Activated T-cell treated with anti-CD3 and anti-CD28 coated beads, Interleukin-2, amount 50 U/mL, for 48 hours (primary cell): ENCODE results near the gene CEBPZ.
"Not testable (repeated sequence)": the region's sequence is repeated elsewhere in the genome, so short reads cannot be mapped to it uniquely, and the experiment has no call there.

Source experiments
- DNase-seq, 2 experiments: peaks; one replicate each; pipeline ENCODE4 v3.0.0-alpha.2; 2020

CEBPZ gene

DNA sequence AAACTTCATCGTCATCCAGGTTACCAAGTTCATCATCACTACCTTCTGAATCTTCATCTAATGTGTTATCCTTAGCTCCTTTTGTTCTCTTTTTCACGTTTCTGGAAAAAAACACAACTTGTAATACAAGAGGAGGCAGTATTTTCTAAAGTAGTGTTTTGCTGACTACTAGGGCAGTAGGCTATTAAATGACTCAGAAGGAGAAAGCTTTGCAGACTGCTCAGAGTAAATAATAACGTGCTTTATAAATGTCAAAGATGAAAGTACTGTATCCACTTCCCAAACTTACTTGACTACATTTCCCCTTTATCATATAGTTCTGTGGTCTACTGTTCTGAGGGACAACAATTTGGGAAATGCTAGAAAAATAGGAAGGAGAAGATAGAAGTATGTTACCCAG is 19.5 kb downstream of the CEBPZ start:
- no peak for DNase-seq

DNA sequence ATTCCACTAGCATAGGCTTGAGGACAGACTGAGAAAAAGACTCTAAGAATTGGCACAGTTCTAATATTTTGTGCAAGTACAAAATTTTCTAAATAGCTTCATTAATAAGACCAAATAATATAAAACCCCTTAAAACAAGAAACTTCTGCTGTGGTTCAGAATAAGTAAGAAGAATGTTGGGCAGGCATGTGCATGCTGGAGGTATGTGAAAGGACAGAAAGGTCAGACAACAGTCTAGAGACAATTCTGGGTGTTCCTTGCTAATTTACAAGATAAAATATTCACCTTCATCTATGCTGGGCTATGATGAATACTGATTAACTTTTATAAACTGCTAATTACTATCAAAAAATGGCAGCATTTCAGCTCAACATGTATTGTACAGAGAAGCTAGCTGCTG is 20.2 kb downstream of the CEBPZ start:
- DNase-seq, result no peak

DNA sequence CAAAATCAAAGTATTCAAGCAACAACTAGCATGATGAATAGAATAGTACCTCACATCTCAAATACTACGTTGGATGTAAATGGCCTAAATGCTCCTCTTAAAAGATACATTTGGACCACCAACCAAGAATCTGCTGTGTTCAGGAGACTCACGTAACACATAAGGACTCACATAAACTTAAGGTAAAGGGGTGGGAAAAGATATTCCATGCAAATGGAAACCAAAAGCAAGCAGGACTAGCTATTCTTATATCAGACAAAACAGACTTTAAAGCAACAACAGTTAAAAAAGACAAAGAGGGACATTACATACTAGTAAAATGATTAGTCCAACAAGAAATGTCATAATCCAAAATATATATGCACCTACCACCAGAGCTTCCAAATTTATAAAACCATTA is 24.6 kb downstream of the CEBPZ start:
- DNase-seq, result not testable (repeated sequence)

DNA sequence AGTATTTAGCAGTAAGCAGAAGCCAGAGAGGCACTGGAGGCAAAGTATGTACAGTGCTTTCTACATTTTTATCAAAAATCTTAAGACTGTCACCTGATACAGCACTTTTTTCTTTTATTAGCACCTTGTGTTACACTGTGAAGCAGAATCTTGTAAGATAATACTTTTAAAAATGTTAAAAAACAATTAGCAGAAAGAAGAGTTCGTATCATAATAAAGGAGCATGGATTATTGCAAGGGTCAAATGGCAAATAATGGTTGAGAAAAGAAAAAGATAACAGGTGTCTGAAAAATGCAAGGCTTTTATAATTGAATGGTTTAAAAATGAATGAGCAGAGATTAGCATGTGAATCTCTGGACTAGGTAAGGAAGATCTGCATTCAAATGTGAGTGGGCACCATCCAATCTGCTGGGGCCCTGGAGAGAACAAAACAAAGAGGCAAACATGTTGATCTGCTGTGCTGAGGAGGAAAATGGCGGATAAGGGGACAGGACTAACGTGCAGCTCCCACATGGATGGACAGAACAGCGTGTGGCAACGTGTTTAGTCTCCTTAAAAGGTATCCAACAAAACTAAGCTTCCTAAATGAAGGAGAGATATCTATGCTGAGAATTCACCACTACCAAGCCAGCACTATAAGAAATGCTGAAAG is 25.6 kb downstream of the CEBPZ start:
- no peak for DNase-seq

DNA sequence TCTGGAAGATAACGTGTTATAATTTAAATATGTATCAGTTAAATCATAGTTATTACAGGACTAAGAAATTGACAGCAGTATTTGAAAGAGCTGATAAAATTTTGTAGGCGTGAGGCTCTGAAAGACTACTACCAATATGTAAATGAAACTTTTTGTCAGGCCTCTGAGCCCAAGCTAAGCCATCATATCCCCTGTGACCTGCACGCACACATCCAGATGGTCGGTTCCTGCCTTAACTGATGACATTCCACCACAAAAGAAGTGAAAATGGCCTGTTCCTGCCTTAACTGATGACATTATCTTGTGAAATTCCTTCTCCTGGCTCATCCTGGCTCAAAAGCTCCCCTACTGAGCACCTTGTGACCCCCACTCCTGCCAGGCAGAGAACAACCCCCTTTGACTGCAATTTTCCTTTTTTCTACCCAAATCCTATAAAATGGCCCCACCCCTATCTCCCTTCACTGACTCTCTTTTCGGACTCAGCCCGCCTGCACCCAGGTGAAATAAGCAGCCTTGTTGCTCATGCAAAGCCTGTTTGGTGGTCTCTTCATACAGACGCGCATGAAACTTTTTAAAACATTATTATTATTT is 26.2 kb downstream of the CEBPZ start:
- DNase-seq, result not testable (repeated sequence)

DNA sequence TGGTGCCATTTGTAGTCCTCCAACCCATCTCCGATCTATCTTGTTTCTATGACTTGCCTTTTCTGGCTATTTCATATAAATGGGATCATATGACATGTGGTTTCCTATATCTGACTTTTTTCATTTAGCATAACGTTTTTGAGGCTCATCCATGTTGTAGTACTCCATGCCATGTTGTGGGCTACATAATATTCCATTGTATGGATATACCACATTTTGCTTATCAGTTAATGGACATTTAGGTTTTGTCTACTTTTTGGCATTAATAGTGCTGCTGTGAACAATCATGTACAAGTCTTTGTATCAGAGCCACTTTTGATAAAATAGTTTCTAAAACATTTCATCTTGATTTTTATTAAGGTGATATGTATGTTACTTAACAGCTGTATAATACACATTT is 27.7 kb downstream of the CEBPZ start:
- DNase-seq, result no peak

DNA sequence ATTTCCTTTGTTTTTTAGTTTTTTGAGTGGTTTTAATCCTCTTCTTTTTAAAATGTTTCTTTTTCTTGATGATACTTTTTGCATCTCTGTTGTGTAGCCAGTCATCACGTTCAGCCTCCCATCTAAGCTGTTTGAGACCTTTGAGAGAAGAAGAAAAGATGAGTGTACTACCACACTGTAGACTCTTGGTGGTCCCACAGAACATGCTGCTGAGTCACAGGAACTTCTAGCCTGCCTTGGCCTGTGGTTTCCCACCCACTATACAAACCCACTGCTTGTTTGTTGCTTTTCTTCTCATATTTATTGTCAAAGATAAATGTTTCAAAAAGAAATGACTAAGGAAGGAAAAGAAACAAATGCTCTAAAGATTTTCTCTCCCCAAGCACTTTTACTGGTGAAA is 29.6 kb downstream of the CEBPZ start:
- peak; percentile 31 to 52 for DNase-seq

DNA sequence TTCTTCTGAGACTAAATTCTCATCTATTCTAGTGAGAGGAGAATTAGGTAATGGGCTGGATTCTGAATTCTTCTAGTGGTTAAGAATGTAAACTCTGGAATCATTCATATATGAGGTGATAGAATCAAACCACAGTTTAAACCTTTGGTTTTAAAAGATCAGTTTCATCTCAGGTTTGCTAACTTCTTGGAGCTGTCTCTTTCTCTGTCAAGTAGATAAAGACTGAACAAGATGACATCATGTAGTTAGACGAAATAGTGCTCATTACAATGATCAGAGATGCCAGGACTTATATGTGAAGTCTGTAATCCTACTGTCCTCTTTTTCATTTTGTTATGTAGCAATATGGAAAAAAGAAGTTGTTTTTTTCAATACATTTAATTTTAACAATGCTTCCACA is 30.2 kb downstream of the CEBPZ start:
- DNase-seq, result no peak

DNA sequence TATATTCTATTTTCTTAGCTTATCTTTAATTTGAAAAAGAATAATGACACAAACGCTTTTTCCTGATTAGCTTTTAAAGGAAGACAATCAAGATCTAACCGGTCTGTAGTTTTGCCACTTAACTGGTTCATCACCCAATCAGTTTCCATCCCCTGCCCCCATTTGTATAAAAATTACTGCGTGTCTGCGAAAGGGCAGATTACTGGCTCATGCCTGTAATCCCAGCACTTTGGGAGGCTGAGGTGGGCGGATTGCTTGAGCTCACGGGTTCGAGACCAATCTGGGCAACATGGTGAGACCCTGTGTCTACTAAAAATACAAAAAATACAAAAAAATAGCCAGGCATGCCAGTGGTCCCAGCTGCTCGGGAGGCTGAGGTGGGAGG is 32.7 kb downstream of the CEBPZ start:
- no peak for DNase-seq

DNA sequence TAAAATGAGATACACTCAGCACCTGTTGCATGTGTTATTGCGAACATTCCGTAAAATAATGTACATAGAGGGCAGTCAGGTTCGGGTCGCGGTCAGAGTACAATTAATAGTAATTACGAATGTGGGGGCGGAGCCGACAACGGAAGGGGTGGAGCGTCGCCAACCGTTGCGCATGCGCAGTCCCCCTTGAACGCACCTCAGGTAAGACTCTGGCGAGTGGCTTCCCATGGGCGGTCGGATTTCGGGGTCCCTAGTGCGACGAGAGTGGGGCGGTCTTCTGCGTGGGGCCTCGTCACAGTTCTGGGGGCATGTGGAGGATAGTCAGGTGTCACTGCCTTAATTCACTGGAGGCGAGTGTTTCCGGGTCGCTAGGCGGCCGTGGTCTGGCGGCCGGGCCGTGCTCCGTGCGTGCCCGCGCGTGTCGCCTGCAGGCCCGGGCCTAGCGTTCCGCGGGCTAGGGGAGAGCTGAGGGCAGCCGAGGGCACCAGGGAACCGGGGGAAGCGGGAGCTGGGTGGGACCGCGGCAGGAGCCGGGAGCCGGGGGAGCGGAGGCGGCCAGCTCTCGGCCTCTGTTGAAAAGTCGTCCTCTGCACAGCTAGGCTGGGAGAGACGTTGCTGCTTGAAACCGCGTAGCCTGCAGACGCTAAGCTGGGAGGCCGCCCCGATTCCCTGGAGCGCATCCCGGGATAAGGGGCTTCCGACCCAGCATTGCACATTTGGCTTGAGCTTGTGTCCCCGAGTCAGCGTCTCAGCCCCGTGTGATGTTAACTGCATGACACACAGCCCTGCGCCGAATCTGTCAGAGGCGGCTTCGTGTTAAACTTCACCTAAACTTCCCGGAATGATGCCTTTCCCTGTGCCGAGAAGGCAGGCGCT is 34.8 kb downstream of the CEBPZ start, which contains the start of gene CEBPZOS:
CEBPZOS (plus strand) TSS at position 177 of the 876 bp plus-strand sequence. CDS start 3,209 bp downstream, outside the sequence.
- peak; percentile 94 to 95 for DNase-seq

DNA sequence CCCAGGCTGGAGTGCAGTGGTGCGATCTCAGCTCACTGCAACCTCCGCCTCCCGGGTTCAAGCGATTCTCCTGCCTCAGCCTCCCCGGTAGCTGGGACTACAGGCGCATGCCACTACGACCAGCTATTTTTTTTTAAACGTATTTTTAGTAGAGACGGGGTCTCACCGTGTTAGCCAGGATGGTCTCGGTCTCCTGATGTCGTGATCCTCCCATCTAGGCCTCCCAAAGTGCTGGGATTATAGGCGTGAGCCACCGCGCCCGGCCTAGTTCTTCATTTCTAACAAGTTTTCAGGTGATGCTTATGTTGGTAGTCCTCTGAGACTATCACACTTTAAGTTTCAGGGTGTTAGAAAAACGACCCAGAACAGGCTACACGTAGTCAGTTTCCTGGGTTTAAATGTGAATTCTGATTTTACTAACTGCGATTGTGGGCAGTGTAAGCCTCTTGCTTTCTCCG is 35.5 kb downstream of the CEBPZ start:
- DNase-seq, result not testable (repeated sequence)

DNA sequence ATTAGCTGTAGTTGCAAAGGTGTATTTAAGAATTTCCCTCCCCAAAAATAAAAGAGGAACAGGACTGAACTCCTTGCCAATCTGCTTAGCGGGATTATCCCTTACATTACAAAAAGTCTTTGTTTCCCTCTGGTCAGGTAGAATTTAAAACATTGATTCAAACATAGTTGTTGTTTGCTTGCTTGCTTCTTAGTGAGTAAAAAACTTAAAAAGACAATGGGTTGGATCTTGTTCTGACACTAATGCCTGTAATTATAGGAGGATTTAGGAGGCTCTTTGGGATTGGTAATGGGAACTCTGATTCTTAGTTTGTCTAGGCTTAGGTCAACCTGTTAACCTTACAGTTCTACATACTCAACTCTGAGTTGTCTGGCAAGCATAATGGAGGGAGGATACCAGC is 38.8 kb downstream of the CEBPZ start:
- no peak for DNase-seq

DNA sequence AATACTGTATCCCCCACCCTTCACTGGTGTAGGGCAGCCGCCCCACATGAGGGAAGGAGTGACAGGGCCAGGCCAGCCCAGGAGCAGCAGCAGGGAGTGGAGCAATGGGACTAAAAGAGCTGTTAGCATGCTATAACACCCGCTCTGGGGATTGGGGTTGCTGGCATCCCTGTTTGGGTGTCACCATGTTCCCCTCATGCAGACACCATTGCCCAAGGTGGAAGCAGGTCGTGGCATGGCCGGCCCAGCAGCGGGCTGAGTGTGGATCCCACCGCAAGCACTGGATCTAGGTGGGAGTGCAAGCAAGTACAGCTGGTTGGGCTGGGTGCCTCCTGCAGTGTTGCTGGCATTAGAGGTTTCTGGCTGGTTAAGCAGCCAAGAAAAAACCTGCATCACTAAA is 39.6 kb downstream of the CEBPZ start:
- DNase-seq, result no peak

DNA sequence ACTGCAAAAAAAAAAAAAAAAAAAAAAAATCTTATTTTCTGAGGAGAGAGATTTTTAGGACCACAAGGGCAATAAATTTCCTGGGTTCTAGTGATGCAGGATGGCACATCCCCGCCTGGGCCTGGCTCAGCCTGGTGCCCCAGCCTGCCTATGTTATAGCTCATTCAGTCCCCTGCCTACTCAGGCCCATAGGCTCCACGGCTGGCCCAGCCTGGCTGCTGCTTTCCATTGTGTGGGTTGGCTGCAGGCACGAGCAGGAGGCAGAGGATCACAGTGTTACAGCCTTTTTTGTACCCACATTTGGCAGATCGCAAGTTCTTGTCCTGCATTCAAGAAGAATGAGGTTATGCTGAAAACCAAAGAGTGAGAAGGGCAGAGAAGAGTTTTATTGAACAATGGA is 40.1 kb downstream of the CEBPZ start:
- no peak for DNase-seq

DNA sequence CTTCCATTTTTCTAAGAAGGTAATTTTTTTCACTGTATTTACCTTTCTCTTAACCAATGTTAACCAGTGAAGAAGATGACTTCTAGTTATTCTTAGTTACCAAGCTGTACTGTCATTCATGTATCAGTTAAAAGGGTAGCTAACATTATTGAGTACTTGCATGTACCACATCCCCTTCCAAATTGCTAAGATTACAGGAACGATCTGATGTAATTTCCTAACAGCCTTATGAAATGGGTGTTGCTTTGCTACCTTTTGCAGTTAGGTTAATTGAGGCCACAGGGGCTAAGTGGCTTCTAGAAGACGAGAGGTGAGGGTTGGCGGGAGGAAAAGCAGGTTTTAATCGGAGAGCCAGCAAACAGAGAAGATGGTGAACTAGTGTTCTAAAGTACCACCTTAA is 41.1 kb downstream of the CEBPZ start:
- no peak for DNase-seq

DNA sequence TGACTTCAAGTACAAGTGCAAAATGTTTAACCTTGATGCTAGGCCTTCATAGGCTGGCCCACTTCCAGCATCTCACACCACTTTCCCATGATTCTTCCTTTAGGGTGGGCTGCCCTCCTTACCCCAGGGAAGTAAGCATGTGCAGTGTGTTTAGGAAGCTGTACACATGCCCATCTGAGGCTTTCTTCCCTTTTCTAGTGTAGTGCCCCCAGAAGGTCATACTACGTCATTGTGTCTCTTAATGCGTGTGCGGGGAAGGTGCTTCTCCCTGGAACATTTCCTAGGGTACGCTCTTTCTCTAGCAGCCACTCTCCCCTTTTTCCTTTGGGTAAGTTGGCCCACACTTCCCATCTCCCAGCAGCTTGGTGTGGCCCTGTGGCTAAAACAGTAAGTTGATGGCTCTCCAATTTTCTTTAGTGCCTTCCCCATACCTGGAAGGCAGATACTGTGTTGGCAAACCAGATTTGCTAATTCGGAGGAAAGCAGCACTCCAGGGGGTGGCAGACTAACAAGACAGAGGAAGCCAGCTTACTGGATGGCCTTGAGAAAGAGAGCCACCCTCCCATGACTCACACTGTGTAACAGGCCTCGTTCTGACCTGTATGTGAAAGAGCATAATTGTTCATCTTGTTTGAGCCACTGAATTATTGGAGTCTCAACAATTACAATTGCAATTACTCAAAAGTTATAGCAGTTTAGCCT is 41.8 kb downstream of the CEBPZ start:
- DNase-seq, result no peak

DNA sequence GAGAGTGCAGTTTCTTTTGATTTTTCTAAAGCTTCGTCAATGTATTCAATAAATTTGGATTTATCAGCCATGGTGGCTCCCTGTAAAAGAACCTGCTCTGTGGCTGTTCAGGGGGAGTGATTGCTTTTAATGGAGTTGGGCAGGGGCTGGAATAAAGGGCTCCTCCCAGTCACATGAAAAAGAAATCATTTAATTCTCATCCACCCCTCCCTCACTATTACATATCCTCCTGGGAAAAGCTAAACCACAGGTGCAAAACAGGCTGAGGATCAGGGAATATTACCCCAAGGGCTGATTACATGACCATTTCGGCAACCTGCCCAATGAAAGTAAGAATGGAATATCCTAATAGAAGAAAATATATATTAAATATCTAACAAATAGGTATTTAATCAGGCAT is 42.8 kb downstream of the CEBPZ start, which contains the start of gene SULT6B1:
SULT6B1 (minus strand) TSS at position 101 of the 400 bp plus-strand sequence; CDS start at position 71, 30 bp downstream.
- no peak for DNase-seq

DNA sequence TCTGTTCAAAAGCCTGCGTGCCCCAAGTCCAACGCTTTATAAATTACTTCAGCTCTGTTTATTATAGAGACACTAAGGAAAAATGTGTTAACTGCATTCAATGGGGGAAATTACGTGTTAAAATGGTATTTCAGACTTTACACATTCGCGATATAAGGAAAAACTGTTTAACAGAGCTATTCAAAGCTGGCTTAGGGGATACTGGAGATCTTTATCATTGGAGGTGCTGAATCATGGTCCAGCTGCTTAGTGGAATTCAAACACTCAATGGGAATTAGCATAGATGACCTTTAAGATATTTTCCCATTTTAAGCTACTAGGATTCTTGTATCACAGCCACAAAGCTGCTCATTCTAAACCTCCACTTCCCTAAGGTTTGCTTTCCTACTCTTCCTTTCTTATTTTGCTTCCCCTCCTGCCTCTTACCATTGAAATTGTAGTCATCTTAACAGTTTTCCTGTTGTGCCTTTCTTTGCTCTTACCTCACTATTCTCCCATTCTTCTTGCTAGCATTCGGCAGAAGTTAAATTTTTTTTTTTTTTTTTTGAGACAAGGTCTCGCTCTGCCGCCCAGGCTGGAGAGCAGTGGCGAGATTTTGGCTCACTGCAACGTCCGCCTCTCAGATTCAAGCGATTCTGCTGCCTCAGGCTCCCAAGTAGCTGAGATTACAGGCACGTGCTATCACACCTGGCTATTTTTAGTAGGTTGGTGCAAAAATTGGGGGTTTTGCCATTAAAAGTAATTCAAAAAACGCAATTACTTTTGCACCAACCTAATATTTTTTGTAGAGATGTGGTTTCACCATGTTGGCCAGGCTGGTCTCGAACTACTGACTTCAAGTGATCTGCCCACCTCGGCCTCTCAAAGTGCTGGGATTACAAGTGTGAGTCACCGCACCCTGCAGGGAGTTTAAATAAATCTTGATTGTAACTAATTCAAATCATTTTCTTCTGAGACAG is 49.4 kb downstream of the CEBPZ start:
- no peak for DNase-seq

DNA sequence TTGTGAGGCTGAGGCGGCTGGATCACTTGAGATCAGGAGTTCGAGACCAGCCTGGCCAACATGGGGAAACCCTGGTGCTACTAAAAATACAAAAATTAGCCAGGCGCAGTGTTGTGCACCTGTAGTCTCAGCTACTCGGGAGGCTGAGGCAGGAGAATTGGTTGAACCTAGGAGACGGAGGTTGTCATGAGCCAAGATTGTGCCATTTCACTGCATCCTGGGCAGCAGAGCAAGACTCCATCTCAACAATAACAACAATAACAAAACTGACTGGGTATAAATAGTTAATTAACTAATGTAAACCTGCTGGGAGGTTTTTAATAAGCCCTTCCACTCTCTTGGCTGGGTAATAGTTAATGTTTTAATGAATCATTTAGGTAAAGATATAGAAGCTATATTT is 50.8 kb downstream of the CEBPZ start:
- no peak for DNase-seq

DNA sequence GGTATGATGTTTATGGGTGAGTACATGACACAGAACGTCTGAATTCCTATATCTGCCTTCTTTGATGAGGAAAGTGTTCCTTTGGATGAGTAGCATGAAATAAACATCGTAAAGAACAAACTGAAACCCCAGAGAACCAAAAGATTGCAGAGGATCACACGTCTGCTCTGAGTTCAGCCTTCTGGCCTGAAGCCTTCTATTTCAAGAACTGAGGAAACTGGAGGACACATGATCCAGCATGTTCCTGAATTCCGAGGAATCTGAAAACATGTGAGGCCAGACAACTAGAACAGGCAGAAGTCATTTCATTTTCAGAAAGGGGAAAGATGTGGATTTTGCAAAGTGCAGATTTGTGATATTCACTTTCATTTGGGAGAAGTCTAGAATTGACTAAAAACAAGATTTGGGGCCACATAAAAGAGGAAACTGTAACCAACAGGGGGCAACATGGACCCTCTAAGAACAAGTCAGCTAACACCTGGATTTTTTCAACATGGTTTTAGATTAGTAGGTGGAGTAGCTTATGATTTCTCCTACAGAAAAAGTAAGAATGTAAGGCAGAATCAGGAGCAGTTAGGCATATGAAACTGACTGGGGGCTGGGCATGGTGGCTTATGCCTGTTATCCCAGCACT is 51.3 kb downstream of the CEBPZ start:
- no peak for DNase-seq

DNA sequence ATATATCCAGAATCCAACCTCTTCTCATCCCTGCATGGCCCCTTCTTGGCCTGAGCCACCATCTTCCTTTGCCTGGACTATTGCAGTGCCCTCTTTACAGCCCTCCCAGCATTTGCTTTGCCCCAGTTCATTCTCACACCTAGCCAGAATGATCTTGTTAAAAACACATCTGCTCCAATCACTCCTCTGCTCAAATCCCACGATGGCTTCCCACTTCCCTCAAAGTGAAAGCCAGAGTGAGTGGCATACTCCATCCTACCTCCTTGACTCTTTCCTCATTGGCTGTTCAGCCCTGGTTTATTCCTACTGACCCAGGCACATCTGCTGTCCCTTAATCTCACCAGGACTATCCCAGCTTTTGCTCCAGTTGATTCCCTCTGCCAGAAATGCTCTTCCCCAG is 57.7 kb downstream of the CEBPZ start:
- no peak for DNase-seq

DNA sequence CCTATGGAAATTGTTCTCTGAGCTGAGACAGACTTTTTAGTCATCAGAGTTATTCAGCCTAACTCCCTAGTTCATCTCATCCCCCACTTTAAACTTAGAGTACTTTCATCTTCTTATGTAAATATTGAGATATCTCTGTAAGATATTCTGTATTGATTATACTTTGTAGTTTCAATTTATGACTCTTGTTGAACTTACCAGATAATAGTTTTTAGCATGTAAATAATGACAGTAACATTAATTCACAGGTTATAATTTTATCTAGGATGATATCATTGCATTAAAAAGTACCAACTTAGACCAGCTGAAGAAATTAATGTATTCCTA is 59.8 kb downstream of the CEBPZ start:
- DNase-seq, result no peak
